Testis (tissue), 3 donors: ENCODE measurements around the gene IGFBP2. TPM values are rescaled to one million over a fixed set of nuclear protein-coding genes. Genes with fewer than 3 reads are reported as not detected.

Source experiments
- DNase-seq: peaks from one replicate; pipeline ENCODE4 v3.0.0-alpha.2; 2019
- H3K27ac ChIP-seq, 2 donors: fragments of 200-600 bp; sonication (generic); one replicate each; pipeline ENCODE4 v1.5.1; 2019
- H3K27me3 ChIP-seq: fragments of 200-600 bp; sonication (generic); one replicate; pipeline ENCODE4 v1.5.1; 2019
- H3K36me3 ChIP-seq: fragments of 200-600 bp; sonication (generic); one replicate; pipeline ENCODE4 v1.5.1; 2017; ENCODE audit warnings: low read depth; ENCODE audit errors: missing control alignments
- H3K4me1 ChIP-seq: fragments of 200-600 bp; sonication (generic); one replicate; pipeline ENCODE4 v1.5.1; 2019
- H3K4me3 ChIP-seq, 2 donors: fragments of 200-600 bp; sonication (generic); one replicate each; pipeline ENCODE4 v1.5.1; 2017 to 2019
- H3K9me3 ChIP-seq: fragments of 200-600 bp; sonication (generic); one replicate; pipeline ENCODE4 v1.5.1; 2017
- CTCF ChIP-seq, 3 experiments: fragments of 450-650 bp in 2 of 3; fragments of 200-600 bp in 1 of 3; sonication (generic) in 1 of 3; IDR thresholded peaks; one replicate each; pipeline ENCODE4 v1.5.1; 2016 to 2019; ENCODE audit warnings: antibody characterized with exemption in 3 of 3, mild to moderate bottlenecking in 2 of 3, moderate library complexity in 1 of 3
- POLR2A ChIP-seq: fragments of 450-650 bp; IDR thresholded peaks from one replicate; pipeline ENCODE4 v1.6.1; 2017; ENCODE audit warnings: antibody characterized with exemption, mild to moderate bottlenecking, moderate library complexity
- WGBS, 2 donors: methylation state at CpG; one replicate each; pipeline ENCODE4 v1.1.5; 2018; 5-methylcytosine and 5-hydroxymethylcytosine counted together
- intact Hi-C: fragments of 100-400 bp; cut with DNase I; formaldehyde crosslinking; loops from one replicate; pipeline ENCODE4 v1.15.1; 2023; ENCODE audit warnings: low total_unique reads
- polyA plus RNA-seq: library from polyadenylated mRNA; stranded (reverse); fragments of 350-450 nt; fragmentation: Illumina TruSeq; extraction: RNeasy Lipid Tissue Mini Kit (QIAGEN cat#74804); gene quantifications from one replicate; pipeline ENCODE4 v1.2.3, GENCODE V29; 2014; ENCODE audit warnings: low read depth, low replicate concordance; ENCODE audit not compliant: insufficient read depth
- total RNA-seq, 2 donors: library from RNA; depleted of rRNA; stranded (reverse); fragments of >200 nt; gene quantifications; one replicate each; pipeline ENCODE4 v1.2.3, GENCODE V29; 2016

IGFBP2 gene
- total and polyA plus RNA-seq, 3 donors from 2014 or later: 100 to 180 (median 118) TPM

- H3K9me3 ChIP-seq: no peaks in the 10 kb centered on the region
- peaks cover 23% of the 10 kb centered on the region for H3K4me1 ChIP-seq
- no peak overlapping the region for H3K4me3 ChIP-seq
- H3K27me3 ChIP-seq: no peaks in the 10 kb centered on the region
- TF ChIP-seq CTCF (IDR thresholded peaks at IDR 0.05): no peak
- no peak for TF ChIP-seq POLR2A
- DNase-seq: no peak
- intact Hi-C loops: no loop called here
- WGBS, 2 donors: 76 to 89% methylated on average over 3 of the region's 3 CpGs
- no peaks in the 10 kb centered on the region for H3K36me3 ChIP-seq
- peak overlapping the region in 1 of 2 donors; percentile 71 for H3K27ac ChIP-seq
Observed at GRCh38 chr2:216645636-216645950, 12.4 kb downstream of the IGFBP2 start.

GRCh38 chr2:216646116-216646515, 12.9 kb downstream of the IGFBP2 start:
- peaks cover 24% of the 10 kb centered on the region for H3K4me1 ChIP-seq
- H3K4me3 ChIP-seq: no peak overlapping the region
- TF ChIP-seq CTCF (IDR thresholded peaks at IDR 0.05): no peak
- no peak for TF ChIP-seq POLR2A
- intact Hi-C loops: no loop called here
- no peaks in the 10 kb centered on the region for H3K9me3 ChIP-seq
- no peak for DNase-seq
- H3K27me3 ChIP-seq: no peaks in the 10 kb centered on the region
- WGBS, 2 donors: 96 to 100% methylated on average over 3 of the region's 3 CpGs
- no peaks in the 10 kb centered on the region for H3K36me3 ChIP-seq
- peak overlapping the region in 1 of 2 donors; percentile 4 for H3K27ac ChIP-seq

GRCh38 chr2:216648105-216648504, 14.9 kb downstream of the IGFBP2 start:
- H3K27ac ChIP-seq: peak overlapping the region in 1 of 2 donors; percentile 63
- 68 to 70% methylated on average over 3 of the region's 3 CpGs for WGBS, 2 donors
- no peak for DNase-seq

GRCh38 chr2:216649574-216649973, 16.4 kb downstream of the IGFBP2 start:
- DNase-seq: peak; percentile 38
- H3K9me3 ChIP-seq: no peaks in the 10 kb centered on the region
- no peak overlapping the region for H3K4me3 ChIP-seq
- WGBS, 2 donors: 29 to 33% methylated on average over 5 of the region's 5 CpGs
- peaks cover 24% of the 10 kb centered on the region for H3K4me1 ChIP-seq
- intact Hi-C loops: no loop called here
- H3K27me3 ChIP-seq: no peaks in the 10 kb centered on the region
- H3K36me3 ChIP-seq: no peaks in the 10 kb centered on the region
- TF ChIP-seq POLR2A: no peak
- no peak for TF ChIP-seq CTCF (IDR thresholded peaks at IDR 0.05)
- peak overlapping the region; percentile 16 to 42 for H3K27ac ChIP-seq

More at GRCh38 chr2:216648105-216648504, 14.9 kb downstream of the IGFBP2 start:
- Histone ChIP-seq H3K4me1 (peaks cover 24% of the 10 kb centered on the region), H3K36me3 (no peaks in the 10 kb centered on the region), H3K4me3 (no peak overlapping the region), H3K27me3 (no peaks in the 10 kb centered on the region), H3K9me3 (no peaks in the 10 kb centered on the region)
- TF ChIP-seq POLR2A: no peak
- TF ChIP-seq CTCF (IDR thresholded peaks at IDR 0.05): no peak
- intact Hi-C loops: no loop called here

GRCh38 chr2:216650626-216651257, 17.5 kb downstream of the IGFBP2 start:
- Histone ChIP-seq H3K36me3 (no peaks in the 10 kb centered on the region), H3K9me3 (no peaks in the 10 kb centered on the region), H3K4me3 (no peak overlapping the region), H3K27ac (no peak overlapping the region), H3K4me1 (peaks cover 20% of the 10 kb centered on the region), H3K27me3 (no peaks in the 10 kb centered on the region)
- TF ChIP-seq CTCF (IDR thresholded peaks at IDR 0.05): no peak
- TF ChIP-seq POLR2A: no peak
- DNase-seq: no peak
- 70 to 83% methylated on average over 3 of the region's 3 CpGs for WGBS, 2 donors
- intact Hi-C loops: no loop called here
